AG04449 (cell line): ENCODE results near the gene SLAIN1.

Experiments
- CTCF ChIA-PET: fragments of 350-600 bp; formaldehyde crosslinking; extraction: SDS; loops from one replicate; lab custom pipeline; 2021; ENCODE audit warnings: antibody characterized with exemption; lab: Yijun Ruan, JAX
- POLR2A ChIA-PET: fragments of 400-600, 350-600 bp; formaldehyde crosslinking; extraction: SDS; loops from one replicate; lab custom pipeline; 2020; ENCODE audit warnings: antibody characterized with exemption, inconsistent platforms; lab: Yijun Ruan, JAX
- DNase-seq: peaks from one replicate; pipeline ENCODE4 v3.0.0-alpha.2; 2010; ENCODE audit warnings: low read depth, low spot score
- H3K4me3 ChIP-seq: 2 replicates; pipeline ENCODE4 v1.5.1; 2011; ENCODE audit warnings: low read depth, mild to moderate bottlenecking, control low read depth, low read length
- TF ChIP-seq, protein P1 (sequence below): IDR thresholded peaks from one replicate; pipeline ENCODE4 v1.5.1; 2011; ENCODE audit warnings: mild to moderate bottlenecking, moderate library complexity, low read length, control low read depth, inconsistent platforms; ENCODE audit not compliant: insufficient read depth; ENCODE audit errors: missing control alignments

Gene SLAIN1

DNA sequence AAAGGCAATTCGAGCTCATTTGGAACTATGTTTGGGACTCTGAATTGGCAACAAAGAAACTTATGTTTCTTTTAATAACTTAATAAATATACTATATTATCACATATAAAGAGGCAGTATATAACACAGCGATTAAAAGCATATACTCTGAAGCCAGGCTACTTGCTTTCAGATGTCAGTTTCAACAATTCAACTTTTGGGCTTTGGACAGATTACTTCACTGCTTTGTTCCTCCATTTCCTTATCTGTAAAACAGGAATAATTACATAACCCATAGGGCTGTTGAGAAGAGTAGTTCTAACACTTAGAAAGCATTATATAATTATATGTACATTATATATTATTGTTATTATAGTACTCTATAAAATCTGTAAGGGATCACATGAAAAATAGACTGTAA is 113.9 kb downstream of the SLAIN1 start:
- TF ChIP-seq, protein P1, sequence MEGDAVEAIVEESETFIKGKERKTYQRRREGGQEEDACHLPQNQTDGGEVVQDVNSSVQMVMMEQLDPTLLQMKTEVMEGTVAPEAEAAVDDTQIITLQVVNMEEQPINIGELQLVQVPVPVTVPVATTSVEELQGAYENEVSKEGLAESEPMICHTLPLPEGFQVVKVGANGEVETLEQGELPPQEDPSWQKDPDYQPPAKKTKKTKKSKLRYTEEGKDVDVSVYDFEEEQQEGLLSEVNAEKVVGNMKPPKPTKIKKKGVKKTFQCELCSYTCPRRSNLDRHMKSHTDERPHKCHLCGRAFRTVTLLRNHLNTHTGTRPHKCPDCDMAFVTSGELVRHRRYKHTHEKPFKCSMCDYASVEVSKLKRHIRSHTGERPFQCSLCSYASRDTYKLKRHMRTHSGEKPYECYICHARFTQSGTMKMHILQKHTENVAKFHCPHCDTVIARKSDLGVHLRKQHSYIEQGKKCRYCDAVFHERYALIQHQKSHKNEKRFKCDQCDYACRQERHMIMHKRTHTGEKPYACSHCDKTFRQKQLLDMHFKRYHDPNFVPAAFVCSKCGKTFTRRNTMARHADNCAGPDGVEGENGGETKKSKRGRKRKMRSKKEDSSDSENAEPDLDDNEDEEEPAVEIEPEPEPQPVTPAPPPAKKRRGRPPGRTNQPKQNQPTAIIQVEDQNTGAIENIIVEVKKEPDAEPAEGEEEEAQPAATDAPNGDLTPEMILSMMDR, result no peak
- POLR2A ChIA-PET, result no interaction called here
- H3K4me3 ChIP-seq, result no peak overlapping the region
- CTCF ChIA-PET, result no interaction called here
- no peak for DNase-seq

DNA sequence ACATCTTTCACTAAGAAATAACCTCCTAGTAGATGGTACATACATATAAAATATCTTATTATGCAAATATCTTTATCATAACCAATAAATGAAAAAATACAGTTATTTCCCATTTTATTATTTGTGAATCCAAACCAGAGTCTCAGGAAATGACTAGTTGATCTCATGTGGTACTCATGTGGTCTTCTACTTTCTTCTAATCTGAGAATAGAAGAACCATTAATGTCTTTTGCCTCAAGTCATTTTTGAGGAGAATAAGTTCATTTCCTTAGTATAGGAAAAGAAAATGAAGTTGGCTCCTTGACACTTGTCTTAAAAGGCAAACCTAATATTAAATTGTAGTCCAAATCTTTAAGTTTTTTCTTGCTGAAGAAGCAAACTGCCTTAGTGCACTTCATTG is 114.5 kb downstream of the SLAIN1 start:
- no peak for DNase-seq
- TF ChIP-seq, protein P1, result no peak
- CTCF ChIA-PET, result no interaction called here
- no peak overlapping the region for H3K4me3 ChIP-seq
- POLR2A ChIA-PET, result no interaction called here
